SH-SY5Y (cell line): ENCODE data around the gene DGUOK.

Source experiments
- GATA2 ChIP-seq: IDR thresholded peaks from 2 replicates; pipeline ENCODE4 v1.6.1; 2011; ENCODE audit warnings: mild to moderate bottlenecking, low read depth, low read length
- GATA3 ChIP-seq: IDR thresholded peaks from 2 replicates; pipeline ENCODE4 v1.6.1; 2011; ENCODE audit warnings: low read depth, mild to moderate bottlenecking, low read length, moderate library complexity

DNA sequence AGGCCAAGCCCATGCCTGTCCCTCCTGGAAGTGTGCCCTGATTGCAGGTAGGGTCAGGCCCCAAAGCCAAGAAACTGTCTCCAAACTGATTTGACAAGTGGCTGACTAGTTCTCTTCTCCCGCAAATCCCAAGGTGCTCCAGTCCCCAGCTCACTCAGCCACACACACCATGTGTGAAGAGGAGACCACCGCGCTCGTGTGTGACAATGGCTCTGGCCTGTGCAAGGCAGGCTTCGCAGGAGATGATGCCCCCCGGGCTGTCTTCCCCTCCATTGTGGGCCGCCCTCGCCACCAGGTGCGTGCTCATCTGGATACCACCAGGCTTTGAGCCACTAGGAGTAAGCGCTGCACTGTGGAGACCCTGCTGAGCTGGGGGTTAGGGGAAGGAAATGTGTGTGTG, 25.5 kb upstream of the DGUOK start:
- no peak for TF ChIP-seq GATA2
- TF ChIP-seq GATA3, result no peak
